Lung (tissue), 12 donors: ENCODE measurements around the gene ERC2. TPM values are rescaled to one million over a fixed set of nuclear protein-coding genes. Genes with fewer than 3 reads are reported as not detected.

ENCODE experiments used
- ATAC-seq: fragments of 200-7000 bp; cut with Tn5 transposase; one replicate; pipeline ENCODE4 v1.9.1; 2020; ENCODE audit warnings: moderate number of reproducible peaks; ENCODE audit not compliant: insufficient read depth, low FRiP score
- DNase-seq, 3 donors: peaks; one replicate each; pipeline ENCODE4 v3.0.0-alpha.2; 2013 to 2017
- H3K27ac ChIP-seq, 2 donors: one replicate each; pipeline ENCODE4 v1.5.1; 2013; ENCODE audit warnings: mild to moderate bottlenecking in 2 of 2, moderate library complexity in 2 of 2, control low read depth in 1 of 2, inconsistent platforms in 1 of 2, low read depth in 1 of 2, low read length in 1 of 2
- H3K27me3 ChIP-seq, 3 donors: one replicate each; pipeline ENCODE4 v1.5.1; 2013; ENCODE audit warnings: low read length in 2 of 3; ENCODE audit not compliant: control insufficient read depth in 3 of 3, insufficient read depth in 3 of 3
- H3K36me3 ChIP-seq, 4 donors: one replicate each; pipeline ENCODE4 v1.5.1; 2013; ENCODE audit warnings: low read length in 4 of 4, mild to moderate bottlenecking in 1 of 4, moderate library complexity in 1 of 4; ENCODE audit not compliant: control insufficient read depth in 4 of 4, insufficient read depth in 4 of 4
- H3K4me1 ChIP-seq, 5 donors: one replicate each; pipeline ENCODE4 v1.5.1; 2013; ENCODE audit warnings: low read length in 5 of 5, mild to moderate bottlenecking in 2 of 5, moderate library complexity in 1 of 5; ENCODE audit not compliant: control insufficient read depth in 5 of 5, insufficient read depth in 5 of 5
- H3K4me3 ChIP-seq: one replicate; pipeline ENCODE4 v1.5.1; 2013; ENCODE audit warnings: mild to moderate bottlenecking, control low read depth, moderate library complexity
- H3K9ac ChIP-seq, 2 donors: one replicate each; pipeline ENCODE4 v1.5.1; 2013; ENCODE audit warnings: low read length in 2 of 2, control low read depth in 1 of 2; ENCODE audit not compliant: insufficient read depth in 1 of 2
- H3K9me3 ChIP-seq, 4 donors: one replicate each; pipeline ENCODE4 v1.5.1; 2013; ENCODE audit warnings: low read length in 3 of 4, mild to moderate bottlenecking in 1 of 4, moderate library complexity in 1 of 4; ENCODE audit not compliant: control insufficient read depth in 4 of 4, insufficient read depth in 3 of 4
- CTCF ChIP-seq: IDR thresholded peaks from 2 replicates; pipeline ENCODE4 v1.5.1; 2012; ENCODE audit warnings: mild to moderate bottlenecking; ENCODE audit errors: control extremely low read depth, extremely low read depth
- WGBS, 2 donors: extraction: QIAGEN DNeasy Blood & Tissue Kit; methylation state at CpG; one replicate each; pipeline ENCODE4 v1.1.7; 2013; 5-methylcytosine and 5-hydroxymethylcytosine counted together
- polyA plus RNA-seq, 2 donors: library from polyadenylated mRNA; stranded (reverse); fragments of 200-250 nt; gene quantifications; one replicate each; pipeline ENCODE4 v1.2.1, GENCODE V29; 2013
- total RNA-seq, 2 donors: library from RNA; depleted of rRNA in 1 of 2; stranded (reverse); fragments of >200 nt in 1 of 2; gene quantifications; one replicate each; pipeline ENCODE4 v1.2.1, GENCODE V29; 2014 to 2021
- donor health status: control.
- donor health status: control.
- donor health status: Bipolar disorder and iron deficiency.
- donor health status: healthy.
- donor health status: DM: yes; HTN: yes; CAD: no.

ERC2 gene
- total and polyA plus RNA-seq, 4 donors, result 0.20 to 3.5 (median 0.97) TPM

- Histone ChIP-seq H3K9me3 (no peaks in the 10 kb centered on the region), H3K27ac (no peak overlapping the region), H3K4me3 (no peak overlapping the region), H3K4me1 (peaks cover 0 to 18% (median 5%) of the 10 kb centered on the region in 5 donors), H3K9ac (no peak overlapping the region), H3K36me3 (no peaks in the 10 kb centered on the region), H3K27me3 (no peaks in the 10 kb centered on the region)
- no peak for ATAC-seq
- WGBS, 2 donors, result 84 to 91% methylated on average over 6 of the region's 6 CpGs
- no peak for TF ChIP-seq CTCF
- no peak for DNase-seq
Measured at GRCh38 chr3:55963601-55964000, 504.7 kb downstream of the ERC2 start.

- Histone ChIP-seq H3K9me3 (no peaks in the 10 kb centered on the region), H3K27ac (no peak overlapping the region), H3K27me3 (no peaks in the 10 kb centered on the region), H3K36me3 (no peaks in the 10 kb centered on the region), H3K4me1 (peaks cover 0 to 29% (median 8%) of the 10 kb centered on the region in 5 donors), H3K4me3 (no peak overlapping the region), H3K9ac (no peak overlapping the region)
- 75 to 76% methylated on average over 7 of the region's 7 CpGs for WGBS, 2 donors
- ATAC-seq, result no peak
- DNase-seq, result peak in 2 of 3 donors; percentile 77 to 79
- no peak for TF ChIP-seq CTCF
Measured at GRCh38 chr3:55959471-55960080, 508.7 kb downstream of the ERC2 start.

- TF ChIP-seq CTCF, result no peak
- Histone ChIP-seq H3K9me3 (no peaks in the 10 kb centered on the region), H3K36me3 (no peaks in the 10 kb centered on the region), H3K4me1 (peaks cover 0 to 29% (median 8%) of the 10 kb centered on the region in 5 donors), H3K27me3 (no peaks in the 10 kb centered on the region), H3K27ac (no peak overlapping the region), H3K9ac (no peak overlapping the region), H3K4me3 (no peak overlapping the region)
- DNase-seq (no peak), ATAC-seq (no peak)
- WGBS, 2 donors, result 85 to 90% methylated on average over 7 to 8 of the region's 8 CpGs
Measured at GRCh38 chr3:55958605-55959004, 509.7 kb downstream of the ERC2 start.
